ENCODE results near the gene RAD51AP1.
"Not testable (repeated sequence)": the region's sequence is repeated elsewhere in the genome, so short reads cannot be mapped to it uniquely, and the experiment has no call there.

Gene RAD51AP1, protein sequence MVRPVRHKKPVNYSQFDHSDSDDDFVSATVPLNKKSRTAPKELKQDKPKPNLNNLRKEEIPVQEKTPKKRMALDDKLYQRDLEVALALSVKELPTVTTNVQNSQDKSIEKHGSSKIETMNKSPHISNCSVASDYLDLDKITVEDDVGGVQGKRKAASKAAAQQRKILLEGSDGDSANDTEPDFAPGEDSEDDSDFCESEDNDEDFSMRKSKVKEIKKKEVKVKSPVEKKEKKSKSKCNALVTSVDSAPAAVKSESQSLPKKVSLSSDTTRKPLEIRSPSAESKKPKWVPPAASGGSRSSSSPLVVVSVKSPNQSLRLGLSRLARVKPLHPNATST

DNA sequence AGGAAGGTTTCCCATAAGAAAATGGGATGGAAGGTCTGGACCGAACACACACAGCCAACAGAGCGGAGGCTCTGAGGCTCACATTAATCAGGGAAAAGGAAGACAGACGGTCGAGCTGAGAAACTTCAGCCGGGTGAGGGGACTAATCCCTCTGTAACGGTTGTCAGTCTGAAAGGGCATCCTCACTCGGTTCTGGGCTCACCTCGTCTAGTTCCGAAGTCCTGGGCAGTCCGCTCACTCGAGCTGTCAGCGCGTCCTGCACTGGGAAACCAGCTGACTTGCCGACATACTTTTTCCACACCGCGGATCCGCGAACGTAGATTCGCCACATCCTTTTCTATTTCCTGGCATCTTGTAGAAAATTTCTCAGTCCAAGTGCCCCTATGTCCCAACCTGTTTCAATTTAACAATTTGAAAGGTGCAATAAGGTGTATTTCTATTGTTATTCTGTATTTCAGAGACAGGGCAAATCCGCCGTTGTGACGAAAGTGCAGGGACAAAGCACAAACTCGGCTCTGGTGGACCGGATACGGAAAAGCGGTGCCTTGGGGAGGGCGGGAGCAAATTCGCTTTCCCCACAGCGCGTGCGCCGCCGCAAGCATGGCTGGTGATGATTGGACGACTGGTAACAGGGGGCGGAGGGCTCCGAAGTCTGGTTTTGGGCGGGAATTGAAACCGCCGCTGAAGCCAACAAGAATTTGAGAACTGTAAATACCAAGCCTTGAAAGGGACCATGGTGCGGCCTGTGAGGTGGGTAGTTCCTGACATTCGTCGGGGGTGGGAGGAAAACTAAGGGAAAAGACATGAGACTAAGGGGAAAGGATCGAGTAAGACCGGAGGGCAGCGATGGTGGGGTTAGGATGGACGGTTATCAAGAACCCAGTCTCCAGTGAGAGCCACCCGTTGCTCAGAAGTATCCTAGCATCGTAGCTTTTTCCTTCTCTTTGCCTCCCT, at the start of gene RAD51AP1:
RAD51AP1 (plus strand) TSS at position 684 of the 954 bp plus-strand sequence; CDS start at position 734, 50 bp downstream.
- peak within 1 kb of the TSS; percentile 90 to 99 for H3K4me3 Mint-ChIP-seq
- H3K27ac Mint-ChIP-seq = peak within 1 kb of the TSS; percentile 100
- DNase-seq (peak; percentile 94 to 97), ATAC-seq (peak; percentile 99)
- H3K4me1 Mint-ChIP-seq = peaks cover 23% of the 10 kb centered on the region
- no peaks in the 10 kb centered on the region for H3K9me3 Mint-ChIP-seq
- H3K27me3 Mint-ChIP-seq = no peaks in the 10 kb centered on the region

DNA sequence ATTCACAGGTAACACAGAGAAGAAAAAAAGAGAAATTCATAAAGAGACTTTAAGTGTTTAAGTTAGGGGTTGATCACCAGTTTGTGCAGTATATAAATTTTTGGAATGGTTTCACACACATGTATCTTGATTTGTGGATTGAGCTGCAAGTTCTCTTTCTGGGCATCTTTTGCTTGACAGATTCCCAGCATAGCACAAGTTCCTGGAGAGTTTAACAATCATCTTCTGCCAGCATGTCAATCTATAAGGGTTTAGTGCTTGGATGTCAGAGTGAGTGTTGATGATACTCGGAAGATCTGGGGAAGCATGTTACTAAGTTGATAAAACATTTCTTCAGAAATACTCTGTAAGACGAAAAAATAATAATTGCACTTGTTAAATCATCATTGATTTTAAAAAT, 49.1 kb upstream of the RAD51AP1 start:
- H3K27ac Mint-ChIP-seq = no peak overlapping the region

DNA sequence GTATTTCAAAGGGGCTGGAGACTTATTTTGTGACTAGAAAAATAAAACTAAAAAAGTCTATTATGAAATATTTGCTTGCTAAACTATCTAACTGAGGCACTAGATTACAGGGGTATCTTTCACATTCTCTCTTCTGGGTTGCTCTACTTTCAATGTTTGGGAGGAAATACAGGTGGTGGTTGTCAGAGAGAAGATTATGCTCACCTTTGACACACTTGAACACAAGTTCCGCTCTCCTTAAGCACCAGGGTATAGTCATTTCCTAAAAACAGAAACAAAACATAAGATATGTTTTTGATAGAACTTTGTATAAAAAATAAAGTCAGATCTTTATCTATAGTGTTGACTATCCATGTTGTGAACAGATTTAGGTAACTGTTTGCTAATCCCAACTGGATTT, 47.7 kb upstream of the RAD51AP1 start:
- Mint-ChIP-seq H3K9me3 (no peaks in the 10 kb centered on the region), H3K27me3 (no peaks in the 10 kb centered on the region), H3K27ac (no peak overlapping the region), H3K4me1 (peaks cover 20% of the 10 kb centered on the region), H3K4me3 (no peak overlapping the region)
- no peak for DNase-seq
- ATAC-seq = no peak

More for the DNA sequence above, 49.1 kb upstream of the RAD51AP1 start:
- ATAC-seq (no peak), DNase-seq (no peak)
- Mint-ChIP-seq H3K4me3 (no peak overlapping the region), H3K27me3 (no peaks in the 10 kb centered on the region), H3K9me3 (no peaks in the 10 kb centered on the region), H3K4me1 (peaks cover 18% of the 10 kb centered on the region)

DNA sequence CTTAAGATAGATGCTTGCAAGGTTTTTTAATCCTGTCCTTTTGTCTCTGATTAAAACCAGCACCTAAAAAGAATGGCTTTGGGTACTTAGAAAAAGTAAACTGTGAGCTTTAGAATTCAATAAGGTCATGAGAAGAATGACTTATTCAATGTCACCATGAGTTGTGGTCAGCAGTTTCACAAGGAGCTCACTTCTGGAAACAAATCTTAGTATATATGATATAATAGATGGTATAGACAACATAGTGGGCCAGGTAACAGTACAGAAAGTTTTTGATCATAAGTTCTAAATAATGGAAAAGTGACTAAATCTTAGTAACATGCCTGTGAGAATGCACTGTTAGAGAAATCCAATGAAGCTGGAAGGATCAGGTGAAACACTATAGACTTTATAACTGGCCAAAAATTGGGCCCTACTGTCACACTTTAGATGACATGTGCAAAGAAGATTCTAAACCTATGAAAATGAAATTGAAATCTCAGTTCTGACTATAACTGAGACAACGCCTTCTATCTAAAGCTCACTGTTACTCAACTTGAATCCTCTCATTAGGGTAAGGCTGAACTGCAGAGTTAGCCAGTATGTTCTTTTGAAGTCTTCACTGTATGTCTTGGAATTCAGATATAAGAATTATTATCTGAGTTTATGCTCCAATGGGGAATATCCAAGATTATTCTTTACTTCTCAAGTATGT, 42.4 kb upstream of the RAD51AP1 start:
- no peak for DNase-seq
- Mint-ChIP-seq H3K27ac (peak overlapping the region in 1 of 2 donors; percentile 42), H3K4me3 (peak overlapping the region in 1 of 2 donors; percentile 18), H3K27me3 (no peaks in the 10 kb centered on the region), H3K4me1 (peaks cover 21% of the 10 kb centered on the region), H3K9me3 (no peaks in the 10 kb centered on the region)
- peak; percentile 98 for ATAC-seq

DNA sequence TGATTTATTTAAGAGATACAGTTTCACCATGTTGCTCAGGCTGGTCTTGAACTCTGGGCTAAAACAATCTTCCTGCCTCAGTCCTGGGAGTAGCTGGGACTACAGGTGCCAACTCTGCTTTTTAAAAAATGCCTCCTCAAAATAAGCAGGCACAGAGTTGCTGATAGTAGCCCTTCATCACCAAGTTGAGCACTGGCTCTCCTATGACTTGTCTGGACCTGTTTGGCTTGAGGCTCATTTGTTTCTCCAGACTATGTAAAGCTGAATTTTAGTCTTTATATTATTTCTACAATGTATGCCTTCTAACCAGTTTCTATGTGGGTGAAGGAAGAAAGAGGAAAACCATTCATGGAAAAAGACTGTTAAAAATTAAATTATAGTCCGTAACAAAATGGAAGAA, 39.5 kb upstream of the RAD51AP1 start:
- no peaks in the 10 kb centered on the region for H3K9me3 Mint-ChIP-seq
- peak overlapping the region in 1 of 2 donors; percentile 31 for H3K27ac Mint-ChIP-seq
- no peak for ATAC-seq
- no peak for DNase-seq
- H3K27me3 Mint-ChIP-seq = no peaks in the 10 kb centered on the region
- H3K4me3 Mint-ChIP-seq = no peak overlapping the region
- peaks cover 21% of the 10 kb centered on the region for H3K4me1 Mint-ChIP-seq

DNA sequence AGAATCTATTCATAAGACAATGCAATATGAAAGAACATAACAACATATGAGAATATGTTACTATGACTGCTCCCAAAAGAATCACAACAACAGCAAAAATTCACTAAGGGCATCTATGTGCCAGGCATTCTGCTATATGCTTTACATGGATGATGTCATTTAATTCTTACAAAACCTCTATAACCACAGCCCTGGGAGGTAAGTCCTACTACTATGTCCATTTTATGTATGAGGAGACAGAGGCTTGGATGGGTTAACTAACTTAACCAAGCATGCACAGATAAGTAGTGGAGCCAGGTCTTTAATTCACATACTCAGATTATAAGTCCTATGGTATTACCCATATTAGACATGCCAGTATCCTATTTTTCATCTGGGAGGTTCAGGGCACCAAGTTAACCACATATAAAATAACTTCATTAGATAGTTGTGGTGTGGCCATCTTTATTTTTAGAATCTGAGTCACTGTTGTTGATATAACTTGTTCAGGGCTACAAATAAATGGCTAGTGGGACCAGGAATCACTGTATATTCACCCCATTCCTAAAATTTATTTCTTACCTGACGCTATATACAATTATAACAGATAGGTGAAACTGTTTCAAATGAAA, 33.2 kb upstream of the RAD51AP1 start:
- Mint-ChIP-seq H3K9me3 (no peaks in the 10 kb centered on the region), H3K4me1 (peaks cover 33% of the 10 kb centered on the region), H3K4me3 (peak overlapping the region in 1 of 2 donors; percentile 19), H3K27ac (no peak overlapping the region), H3K27me3 (no peaks in the 10 kb centered on the region)
- no peak for DNase-seq
- ATAC-seq = no peak

DNA sequence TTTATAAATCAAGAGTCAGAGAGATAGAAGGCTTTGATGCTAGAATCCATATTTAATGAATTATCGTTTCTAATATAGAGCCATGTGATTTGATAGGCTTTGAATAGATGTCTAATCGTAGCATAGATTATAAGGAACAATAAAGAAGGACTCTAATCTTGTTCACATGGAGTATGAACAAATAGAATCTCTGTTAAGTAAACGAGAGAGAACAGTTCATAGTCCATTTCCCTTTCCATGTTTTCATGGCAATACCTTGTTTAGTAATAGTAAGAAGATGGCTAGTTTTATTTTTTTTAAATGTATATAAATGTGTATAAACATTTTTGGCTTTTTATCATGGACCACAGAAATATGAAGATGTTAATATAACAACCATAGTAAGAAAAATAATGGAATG, 32.3 kb upstream of the RAD51AP1 start:
- no peak overlapping the region for H3K27ac Mint-ChIP-seq
- DNase-seq = no peak
- H3K27me3 Mint-ChIP-seq = no peaks in the 10 kb centered on the region
- H3K4me1 Mint-ChIP-seq = peaks cover 33% of the 10 kb centered on the region
- peak overlapping the region in 1 of 2 donors; percentile 77 for H3K4me3 Mint-ChIP-seq
- no peaks in the 10 kb centered on the region for H3K9me3 Mint-ChIP-seq
- no peak for ATAC-seq

DNA sequence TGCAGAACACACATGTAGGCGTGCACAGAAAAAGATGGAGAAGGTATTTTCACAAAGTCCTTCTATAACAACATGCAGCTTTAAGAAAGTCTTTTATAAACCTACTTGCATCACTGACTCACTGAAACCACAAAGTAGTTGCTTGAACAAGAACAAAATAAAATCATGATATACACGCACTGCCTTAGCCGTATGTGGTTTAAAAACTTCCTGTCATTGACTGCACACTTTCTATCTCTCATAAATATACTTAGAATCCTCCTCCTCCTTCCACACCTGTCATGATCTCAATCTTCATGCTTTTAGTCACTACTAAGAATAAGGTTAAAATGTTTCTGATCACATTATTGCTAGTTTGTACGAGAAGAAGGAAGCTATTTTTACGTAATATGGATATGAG, 31.8 kb upstream of the RAD51AP1 start:
- ATAC-seq = peak; percentile 100
- Mint-ChIP-seq H3K4me1 (peaks cover 33% of the 10 kb centered on the region), H3K9me3 (no peaks in the 10 kb centered on the region), H3K27ac (peak overlapping the region in 1 of 2 donors; percentile 66), H3K27me3 (no peaks in the 10 kb centered on the region), H3K4me3 (peak overlapping the region; percentile 5 to 77)
- peak; percentile 23 to 38 for DNase-seq

DNA sequence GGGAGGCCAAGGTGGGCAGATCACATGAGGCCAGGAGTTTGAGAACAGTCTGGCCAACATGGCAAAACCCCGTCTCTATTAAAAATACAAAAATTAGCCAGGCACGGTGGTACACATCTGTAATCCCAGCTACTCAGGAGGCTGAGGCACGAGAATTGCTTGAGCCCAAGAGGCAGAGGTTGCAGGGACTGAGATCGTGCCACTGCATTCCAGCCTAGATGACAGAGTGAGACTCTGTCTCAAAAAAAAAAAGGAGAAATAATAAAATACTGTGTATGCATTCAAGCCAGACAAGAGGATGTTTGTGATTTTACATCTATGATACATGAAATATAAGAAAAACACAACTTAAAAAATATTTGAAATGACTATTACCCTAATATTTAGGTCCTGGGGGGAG, 30.2 kb upstream of the RAD51AP1 start:
- not testable (repeated sequence) for H3K27me3 Mint-ChIP-seq, DNase-seq, H3K9me3 Mint-ChIP-seq, H3K27ac Mint-ChIP-seq, ATAC-seq, H3K4me3 Mint-ChIP-seq
- H3K4me1 Mint-ChIP-seq = peaks cover 33% of the 10 kb centered on the region

DNA sequence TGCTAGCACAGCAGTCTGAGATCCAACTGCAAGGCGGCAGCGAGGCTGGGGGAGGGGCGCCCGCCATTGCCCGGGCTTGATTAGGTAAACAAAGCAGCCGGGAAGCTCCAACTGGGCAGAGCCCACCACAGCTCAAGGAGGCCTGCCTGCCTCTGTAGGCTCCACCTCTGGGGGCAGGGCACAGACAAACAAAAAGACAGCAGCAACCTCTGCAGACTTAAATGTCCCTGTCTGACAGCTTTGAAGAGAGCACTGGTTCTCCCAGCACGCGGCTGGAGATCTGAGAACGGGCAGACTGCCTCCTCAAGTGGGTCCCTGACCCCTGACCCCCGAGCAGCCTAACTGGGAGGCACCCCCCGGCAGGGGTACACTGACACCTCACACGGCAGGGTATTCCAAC, 29.4 kb upstream of the RAD51AP1 start:
- peaks cover 33% of the 10 kb centered on the region for H3K4me1 Mint-ChIP-seq
- not testable (repeated sequence) for H3K9me3 Mint-ChIP-seq, H3K4me3 Mint-ChIP-seq

DNA sequence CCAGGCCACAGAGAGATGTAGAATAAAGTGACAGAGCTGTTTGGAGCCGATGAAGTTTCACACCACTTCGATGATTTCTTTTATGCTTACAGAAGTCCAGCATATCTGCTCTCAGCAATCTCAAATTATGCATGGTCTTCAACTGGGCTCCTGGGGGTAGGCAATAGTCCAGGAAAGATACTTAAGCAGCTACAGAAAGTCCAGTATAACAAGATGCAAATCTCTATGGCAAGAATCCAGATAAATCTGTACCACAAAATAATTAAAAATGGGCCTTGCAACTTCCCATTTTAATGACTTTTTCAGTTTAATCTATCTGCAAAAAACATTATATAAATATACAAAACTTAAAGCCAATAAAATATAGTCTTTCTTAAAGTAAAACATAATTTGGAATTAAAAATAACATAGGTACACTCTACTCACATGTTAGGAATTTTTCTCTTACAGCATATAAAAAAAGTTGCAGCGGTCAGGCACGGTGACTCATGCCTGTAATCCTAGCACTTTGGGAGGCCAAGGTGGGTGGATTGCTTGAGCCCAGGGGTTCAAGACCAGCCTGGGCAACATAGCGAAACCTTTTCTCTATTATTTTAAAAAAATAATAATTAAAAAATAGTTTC, 20.5 kb upstream of the RAD51AP1 start:
- Mint-ChIP-seq H3K4me1 (no peaks in the 10 kb centered on the region), H3K27me3 (no peaks in the 10 kb centered on the region), H3K27ac (no peak overlapping the region), H3K4me3 (no peak overlapping the region), H3K9me3 (no peaks in the 10 kb centered on the region)
- DNase-seq (no peak), ATAC-seq (no peak)

More for the DNA sequence above, 29.4 kb upstream of the RAD51AP1 start:
- H3K27ac Mint-ChIP-seq, H3K27me3 Mint-ChIP-seq, DNase-seq, ATAC-seq: not testable (repeated sequence)

DNA sequence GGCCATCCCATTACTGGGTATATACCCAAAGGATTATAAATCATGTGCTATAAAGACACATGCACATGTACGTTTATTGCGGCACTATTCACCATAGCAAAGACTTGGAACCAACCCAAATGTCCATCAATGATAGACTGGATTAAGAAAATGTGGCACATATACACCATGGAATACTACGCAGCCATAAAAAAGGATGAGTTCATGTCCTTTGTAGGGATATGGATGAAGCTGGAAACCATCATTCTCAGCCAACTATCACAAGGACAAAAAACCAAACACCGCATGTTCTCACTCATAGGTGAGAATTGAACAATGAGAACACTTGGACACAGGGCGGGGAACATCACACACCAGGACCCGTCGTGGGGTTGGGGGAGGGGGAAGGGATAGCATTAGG, 15.2 kb upstream of the RAD51AP1 start:
- H3K9me3 Mint-ChIP-seq, ATAC-seq, H3K4me1 Mint-ChIP-seq, DNase-seq, H3K27ac Mint-ChIP-seq, H3K27me3 Mint-ChIP-seq, H3K4me3 Mint-ChIP-seq: not testable (repeated sequence)

DNA sequence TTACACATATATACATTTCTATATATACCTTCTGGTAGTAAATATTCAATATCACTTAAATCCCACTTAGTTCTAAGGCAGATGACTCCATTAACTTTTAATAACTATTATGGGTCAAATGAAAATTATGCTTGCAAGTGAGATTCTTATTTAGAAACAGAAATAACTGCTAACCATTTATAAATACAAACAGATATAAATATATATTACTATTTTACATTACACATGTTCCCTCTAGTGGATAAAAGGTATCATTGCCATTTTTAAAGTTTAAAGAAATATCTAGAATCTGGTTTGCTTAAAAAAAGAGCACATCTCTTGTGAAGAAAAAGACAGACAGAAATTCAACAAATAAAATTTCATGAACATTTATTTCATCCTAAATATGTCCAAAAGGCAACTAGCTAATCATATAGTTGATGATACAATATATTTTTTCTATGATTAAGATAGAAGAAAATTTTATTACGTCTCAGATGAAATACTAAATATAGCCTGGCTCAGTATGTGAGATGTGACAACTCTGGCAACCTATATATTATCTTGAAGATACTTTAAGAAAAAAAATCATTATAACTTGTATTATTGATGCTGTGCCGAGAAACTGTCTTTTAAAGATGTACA, 11.7 kb upstream of the RAD51AP1 start:
- DNase-seq (no peak), ATAC-seq (no peak)

DNA sequence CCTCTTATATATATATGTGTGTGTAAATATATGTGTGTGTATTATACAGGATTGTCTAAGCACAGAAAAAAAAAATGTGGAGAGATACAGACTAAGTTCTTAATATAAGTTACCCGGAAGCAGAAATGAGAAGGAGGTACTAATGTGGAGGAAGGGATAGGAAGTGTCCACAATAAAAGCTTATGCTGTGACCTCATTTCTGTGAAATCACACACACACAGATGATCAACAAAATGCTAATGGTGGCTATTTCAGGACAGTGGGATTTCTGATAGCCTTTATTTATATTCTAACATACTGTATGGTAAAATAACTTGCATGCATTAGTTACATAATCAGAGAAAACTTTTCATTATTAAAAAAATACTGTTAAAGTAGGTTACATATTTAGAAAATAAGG, 8.5 kb upstream of the RAD51AP1 start:
- no peaks in the 10 kb centered on the region for H3K9me3 Mint-ChIP-seq
- no peaks in the 10 kb centered on the region for H3K4me1 Mint-ChIP-seq
- DNase-seq (no peak), ATAC-seq (no peak)
- H3K4me3 Mint-ChIP-seq = no peak overlapping the region
- H3K27ac Mint-ChIP-seq = no peak overlapping the region
- H3K27me3 Mint-ChIP-seq = no peaks in the 10 kb centered on the region

More for the DNA sequence above, 11.7 kb upstream of the RAD51AP1 start:
- H3K27ac Mint-ChIP-seq = no peak overlapping the region
- H3K27me3 Mint-ChIP-seq = no peaks in the 10 kb centered on the region
- no peaks in the 10 kb centered on the region for H3K4me1 Mint-ChIP-seq
- H3K4me3 Mint-ChIP-seq = no peak overlapping the region
- no peaks in the 10 kb centered on the region for H3K9me3 Mint-ChIP-seq

All from stimulated activated naive CD8-positive, alpha-beta T cell treated with anti-CD3 and anti-CD28 coated beads, Interleukin-15, amount 100 ng/mL, for 72 hours (primary cell).